ENCODE results near the gene ZBTB48.
"Not testable (repeated sequence)": the region's sequence is repeated elsewhere in the genome, so short reads cannot be mapped to it uniquely, and the experiment has no call there.

The ZBTB48 gene

DNA sequence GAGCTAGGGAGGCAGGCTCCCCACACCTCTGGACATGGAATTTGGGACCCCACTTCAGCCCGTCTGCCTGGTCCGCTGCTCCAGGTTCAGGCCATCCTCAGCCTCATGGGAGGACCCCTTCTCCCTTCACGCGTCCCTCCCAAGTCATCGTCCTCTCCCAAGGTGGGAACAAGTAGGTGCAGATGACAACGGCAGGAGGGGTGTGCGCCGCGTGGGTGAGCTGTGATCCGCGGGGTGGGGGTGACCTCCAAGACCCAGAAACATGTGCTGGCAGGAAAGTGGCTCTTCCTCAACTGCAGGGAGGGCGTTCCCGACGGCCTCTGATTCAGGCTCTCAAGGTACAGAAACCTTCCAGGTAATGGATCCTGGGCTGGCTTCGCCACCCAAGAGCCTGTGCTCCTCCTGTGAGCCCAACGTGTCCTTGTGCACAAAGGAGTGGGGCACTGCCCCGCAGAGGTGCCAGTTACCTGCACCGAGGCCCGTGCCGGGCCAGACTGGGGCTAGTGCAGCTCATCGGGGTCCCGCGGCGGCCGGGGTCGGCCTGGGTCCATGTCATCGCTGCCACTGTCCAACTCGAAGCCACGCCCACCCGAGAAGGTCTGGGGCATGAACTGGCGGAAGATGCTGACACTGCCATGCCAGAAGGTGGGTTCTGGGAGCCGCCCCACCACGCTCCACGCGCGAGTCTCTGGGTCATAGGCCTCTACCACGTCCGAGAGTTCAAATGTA is 13.2 kb downstream of the ZBTB48 start:
- no peak for DNase-seq

DNA sequence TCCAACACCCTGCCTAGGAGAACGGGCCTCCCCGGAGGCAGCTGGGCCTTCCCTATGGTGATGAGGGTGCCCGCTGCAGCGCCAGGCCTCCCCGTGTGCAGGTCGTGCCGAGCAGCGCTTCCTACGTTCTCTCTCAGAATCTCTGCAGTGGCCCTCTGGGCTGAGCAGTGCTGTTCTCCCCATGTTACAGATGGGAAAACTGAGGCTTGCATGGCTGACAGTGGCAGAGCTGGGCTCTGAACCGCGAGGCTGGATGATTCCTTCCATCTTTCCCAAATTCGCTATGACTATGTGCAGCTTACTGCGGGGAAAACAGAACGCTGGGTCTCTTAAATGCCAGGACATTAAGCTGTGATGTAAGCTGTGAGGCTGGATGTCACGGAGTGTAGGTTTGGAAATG is 14.0 kb downstream of the ZBTB48 start:
- no peak for DNase-seq

DNA sequence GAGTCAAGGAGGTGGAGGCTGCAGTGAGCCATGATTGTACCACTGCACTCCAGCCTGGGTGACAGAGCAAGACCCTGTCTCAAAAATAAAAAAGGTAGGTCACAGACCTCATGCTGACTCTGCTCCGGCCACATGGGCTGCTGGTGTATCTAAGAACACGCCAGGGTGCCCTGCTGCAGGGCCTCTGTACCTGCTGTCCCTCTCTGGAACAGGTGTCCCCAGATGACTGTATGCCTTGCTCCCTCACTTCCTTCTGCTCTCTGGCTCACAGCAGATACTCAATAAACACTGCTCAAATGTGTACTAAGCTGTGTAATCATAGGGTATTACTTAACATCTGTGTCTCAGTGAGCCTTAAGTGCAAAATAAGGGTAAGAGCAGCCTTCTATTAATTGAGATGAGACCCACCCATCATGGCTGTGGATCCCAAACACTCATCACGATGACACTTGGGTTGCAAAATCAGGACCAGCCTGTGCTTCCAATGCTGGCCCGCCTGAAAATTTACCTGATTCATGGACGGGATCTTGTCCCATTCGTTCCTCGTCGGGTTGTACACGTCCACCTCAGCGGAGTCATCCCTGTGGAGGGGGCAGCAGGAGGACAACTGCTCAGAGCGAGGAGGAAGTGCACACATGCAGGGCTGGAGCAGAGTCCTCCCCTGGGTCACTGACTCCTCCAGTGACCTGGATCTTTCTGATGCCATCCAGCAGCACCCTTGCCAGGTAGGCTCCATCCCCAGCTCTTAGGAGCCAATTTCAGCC is 15.4 kb downstream of the ZBTB48 start:
- no peak for DNase-seq

DNA sequence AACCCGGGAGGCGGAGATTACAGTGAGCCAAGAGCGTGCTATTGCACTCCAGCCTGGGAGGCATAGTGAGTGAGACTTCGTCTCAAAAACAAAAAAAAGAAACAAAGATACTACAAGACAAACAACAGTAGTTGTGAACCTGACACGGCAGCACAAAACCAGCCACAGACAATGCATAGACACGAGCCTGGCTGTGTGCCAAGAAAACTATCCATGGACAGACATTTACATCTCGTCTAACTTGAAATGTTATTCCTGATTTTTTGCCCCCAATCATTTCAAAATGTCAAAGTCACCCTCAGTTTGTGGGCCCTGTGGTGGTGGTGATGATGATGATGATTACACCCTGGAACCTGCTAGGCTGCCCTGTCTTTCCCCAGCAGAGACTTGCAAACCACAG is 16.6 kb downstream of the ZBTB48 start:
- no peak for DNase-seq

DNA sequence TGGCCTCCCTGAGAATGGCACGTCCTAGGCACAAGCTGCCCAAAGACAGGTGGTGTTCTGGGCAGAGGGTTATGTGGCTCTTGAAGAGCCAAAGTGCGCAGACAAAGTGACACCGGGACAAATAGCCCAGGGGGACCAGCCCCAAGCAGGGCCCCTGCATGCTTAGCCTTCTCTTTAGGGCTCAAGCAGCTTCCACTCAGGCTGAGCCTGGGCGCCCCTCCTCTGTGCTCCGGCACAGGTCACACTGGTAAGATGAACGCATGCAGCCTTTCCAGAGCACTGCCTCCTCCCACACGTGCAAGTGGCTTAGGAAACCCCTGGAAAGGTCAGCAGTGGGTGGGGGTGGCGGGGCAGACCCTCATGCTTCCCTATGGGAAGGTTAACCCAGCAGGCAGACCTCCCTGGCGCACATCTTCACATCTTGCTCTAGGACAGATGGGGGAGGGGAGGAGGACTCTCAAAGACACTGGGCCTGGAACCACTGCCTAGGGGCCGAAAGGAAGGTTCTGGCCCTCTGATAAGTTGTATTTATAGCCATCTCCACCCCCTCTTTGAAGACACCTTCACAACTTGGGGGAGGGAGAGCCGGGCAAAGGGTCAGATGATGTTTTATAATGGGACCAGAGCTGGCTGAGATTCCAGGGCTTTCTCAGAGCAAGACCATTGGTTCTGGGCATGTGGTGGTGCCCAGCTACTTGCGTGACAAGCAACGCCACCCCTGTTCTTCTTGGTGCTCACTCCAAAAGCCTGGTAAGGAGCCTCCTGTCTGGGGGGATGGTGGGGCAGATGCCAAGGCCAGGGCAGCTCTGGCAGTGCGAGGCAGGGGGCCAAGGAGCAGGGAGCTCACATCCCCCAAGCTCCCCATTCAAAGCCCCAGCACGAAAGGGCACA is 17.3 kb downstream of the ZBTB48 start:
- DNase-seq, result no peak

DNA sequence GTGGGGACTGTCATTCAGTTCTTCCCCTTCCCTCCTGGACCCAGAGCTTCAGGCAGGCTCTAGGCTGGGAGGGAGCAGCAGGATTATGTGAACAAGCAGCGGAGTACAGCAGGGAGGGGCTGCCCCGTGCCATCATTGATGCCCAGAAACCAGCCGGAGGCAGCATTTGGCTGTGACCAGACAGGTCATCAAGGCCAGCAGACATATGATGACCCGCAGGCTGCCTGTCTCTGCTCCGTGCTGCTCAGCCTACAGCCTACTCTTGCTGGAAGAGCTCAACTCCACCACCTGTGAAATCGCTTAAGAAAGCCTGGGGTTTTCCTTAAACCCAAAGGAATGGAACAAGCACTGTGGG is 18.0 kb downstream of the ZBTB48 start:
- DNase-seq, result no peak

DNA sequence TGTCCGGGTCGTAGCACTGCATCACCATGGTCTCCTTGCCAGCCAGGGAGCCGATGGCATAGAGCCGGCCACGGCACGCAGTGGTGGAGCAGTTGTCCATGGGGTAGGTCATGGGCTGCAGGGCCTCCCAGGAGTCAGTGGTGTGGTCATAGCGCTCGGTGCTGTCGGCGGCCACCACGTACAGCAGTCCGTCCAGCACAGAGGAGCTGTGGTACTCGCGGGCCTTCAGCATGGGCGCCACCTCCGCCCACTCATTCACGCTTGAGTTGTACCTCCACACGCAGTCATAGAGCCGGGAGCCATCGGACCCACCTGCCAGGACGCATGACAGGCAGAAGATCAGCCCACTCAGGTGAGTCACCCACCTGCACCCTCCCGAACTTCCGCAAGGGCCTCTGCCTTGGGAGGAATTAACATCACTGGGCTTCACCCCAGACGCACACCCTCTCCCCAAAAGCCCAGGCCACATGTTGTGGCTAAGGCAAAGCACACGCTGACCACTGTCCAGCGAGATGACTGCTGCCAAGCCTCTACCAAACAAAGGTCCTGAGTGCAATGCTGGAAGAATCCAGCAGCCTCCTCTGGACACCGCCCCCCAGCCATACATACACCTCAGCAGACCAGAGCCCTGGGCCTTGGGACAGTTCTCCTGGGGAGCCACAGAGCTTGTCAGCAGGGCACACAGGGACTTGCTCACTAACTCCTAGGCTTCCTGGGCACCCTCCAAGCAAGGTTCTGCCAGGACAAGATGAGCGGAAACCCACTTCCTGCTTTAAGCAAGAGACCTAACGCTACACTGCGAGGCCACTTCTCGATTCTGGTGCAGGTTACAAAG is 19.6 kb downstream of the ZBTB48 start:
- peak; percentile 59 for DNase-seq

DNA sequence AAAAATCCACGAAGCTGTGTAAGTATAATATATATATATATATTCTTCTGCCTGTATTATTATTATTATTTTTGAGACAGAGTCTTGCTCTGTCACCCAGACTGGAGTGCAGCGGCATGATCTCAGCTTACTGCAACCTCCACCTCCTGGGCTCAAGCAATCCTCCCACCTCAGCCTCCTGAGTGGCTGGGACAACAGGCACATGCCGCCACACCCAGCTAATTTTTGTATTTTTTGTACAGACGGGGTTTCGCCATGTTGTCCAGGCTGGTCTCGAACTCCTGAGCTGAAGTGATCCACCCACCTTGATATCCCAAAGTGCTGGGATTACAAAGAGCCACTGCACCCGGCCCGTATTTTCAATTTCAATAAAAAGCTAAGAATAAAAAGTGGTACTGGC is 20.2 kb downstream of the ZBTB48 start:
- DNase-seq, result not testable (repeated sequence)

DNA sequence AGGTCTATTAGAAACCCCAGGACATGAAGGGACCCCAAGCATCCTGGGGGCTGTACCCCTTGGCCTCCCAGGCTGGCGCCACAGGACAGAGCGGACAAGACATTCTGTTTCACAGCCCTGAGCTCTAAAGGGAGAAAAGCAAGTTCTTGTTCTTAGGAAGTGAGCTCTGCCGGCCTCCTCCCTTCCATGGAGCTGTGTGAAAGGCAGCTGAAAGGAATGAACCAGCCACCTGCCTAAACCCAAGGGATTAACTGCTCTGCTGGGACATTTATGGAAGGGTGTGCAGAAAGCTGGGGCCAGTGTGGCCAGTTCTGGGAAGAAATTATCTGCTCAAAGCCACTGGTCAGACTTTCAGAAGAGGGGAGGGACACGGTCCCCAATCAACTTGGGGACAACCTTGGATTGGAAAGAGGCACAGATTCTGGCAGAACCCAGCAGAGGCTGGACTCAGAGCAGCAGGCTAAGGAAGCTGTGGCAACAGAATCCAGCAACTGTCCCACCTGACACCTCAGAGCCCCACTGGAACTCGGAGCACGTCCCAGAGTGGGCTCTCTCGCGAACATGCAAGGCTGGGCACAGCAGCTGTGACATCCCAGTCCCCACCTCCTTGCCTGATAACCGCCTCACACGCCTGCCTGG is 20.7 kb downstream of the ZBTB48 start:
- DNase-seq, result no peak

DNA sequence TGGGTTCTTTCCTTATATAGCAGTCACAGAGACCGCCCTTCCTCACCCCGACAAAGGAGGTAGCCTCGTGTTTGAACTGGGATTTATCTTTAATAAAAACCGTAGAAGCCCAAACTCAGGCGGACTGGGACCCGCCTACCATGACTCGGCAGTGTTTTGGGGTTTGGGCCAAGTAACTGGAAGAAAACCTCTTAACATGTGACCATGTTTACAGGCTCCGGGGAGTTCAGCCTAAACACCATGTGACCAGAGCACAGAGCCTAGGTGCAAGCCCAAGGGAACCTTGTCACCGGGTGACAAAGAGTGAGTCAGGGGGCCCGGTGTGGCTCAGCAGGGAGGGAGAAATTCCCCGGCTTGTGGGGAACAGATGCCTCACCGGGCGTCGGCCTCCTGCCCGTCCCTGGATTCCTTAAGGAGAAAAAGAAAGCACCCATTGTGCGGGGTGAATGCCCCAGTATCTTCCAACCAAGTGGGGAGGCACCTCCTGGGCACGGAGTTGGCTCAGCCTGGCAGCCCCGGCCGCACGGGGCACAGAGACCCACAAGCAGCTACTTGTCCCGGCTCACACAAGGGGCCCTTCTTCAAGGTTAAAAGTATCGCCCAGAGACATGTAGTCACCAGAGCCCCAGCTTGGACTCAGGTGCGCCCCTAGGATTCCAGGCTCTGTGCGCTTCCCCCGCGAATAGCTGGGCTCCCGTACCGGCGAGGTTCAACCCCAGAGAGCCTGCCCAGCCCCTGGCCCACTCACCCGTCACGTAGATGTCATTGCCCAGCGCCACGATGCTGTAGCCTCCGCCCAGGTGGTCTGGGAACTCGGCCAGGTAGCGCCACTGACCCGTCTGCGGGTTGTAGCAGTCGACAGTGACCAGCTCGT is 21.5 kb downstream of the ZBTB48 start:
- DNase-seq, result peak; percentile 69

DNA sequence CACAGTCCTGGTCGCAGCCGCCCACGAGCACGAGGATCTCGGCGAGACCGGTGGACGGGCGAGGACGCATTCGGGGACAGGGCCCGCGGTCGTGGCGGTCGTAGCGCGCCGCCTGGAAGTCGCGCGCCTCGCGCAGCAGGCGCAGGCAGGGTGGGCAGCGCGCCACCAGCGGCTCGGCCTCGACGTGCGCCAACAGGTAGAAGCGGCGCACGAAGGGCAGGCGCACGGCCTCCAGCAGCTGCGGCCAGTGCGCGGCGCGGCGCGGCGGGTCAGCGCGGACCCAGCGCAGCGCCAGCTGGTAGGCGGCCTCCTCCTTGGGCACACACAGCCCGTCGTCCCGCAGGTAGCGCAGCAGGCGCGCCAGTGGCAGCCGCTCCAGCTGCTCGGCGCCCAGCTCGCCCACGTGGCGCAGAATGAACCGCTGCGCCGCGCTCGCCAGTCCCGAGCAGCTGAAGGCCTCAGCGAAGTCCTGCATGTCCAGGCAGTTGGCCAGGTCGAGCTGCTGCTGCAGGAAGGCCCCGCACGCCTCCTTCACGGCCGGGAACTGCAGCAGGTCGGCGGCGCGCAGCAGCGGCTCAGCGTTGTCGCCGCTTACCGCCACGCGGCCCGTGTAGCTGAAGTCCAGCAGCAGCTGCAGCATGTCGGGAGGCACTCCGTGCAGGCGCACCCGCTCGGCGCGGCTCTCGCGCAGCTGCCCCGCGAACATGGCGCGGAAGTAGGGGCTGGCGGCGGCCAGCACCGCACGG is 22.3 kb downstream of the ZBTB48 start:
- peak; percentile 20 for DNase-seq

DNA sequence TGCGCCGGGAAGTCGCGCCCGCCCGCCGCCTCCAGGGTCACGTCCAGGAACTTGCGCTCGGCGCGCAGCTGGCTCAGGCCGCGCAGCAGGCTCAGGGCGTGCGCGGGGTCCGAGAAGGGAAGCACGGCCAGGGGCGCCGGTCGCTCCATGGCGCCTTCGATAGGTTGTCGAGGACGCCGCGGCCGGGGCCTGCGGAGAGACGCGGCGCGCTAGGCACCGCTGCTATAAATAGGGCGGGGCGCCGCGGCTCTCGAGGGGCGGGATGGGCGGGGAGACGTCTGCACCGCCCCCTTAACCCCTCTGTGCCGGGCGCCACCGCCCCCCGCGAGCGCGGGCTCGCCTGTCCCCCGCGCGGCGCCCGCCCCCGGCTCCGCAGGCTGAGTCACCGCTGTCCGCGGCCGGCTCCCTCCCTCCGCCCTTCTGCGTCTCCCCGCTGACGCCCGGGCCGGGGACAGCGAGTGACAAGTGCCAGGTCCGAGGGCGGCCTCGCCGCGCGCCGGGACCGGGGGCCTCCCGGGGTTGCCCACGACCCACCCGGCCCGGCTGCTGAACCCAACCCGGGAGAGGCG is 23.0 kb downstream of the ZBTB48 start, which contains the start of gene KLHL21:
KLHL21 (minus strand) TSS at position 201 of the 569 bp plus-strand sequence; CDS start at position 149, 52 bp downstream.
- peak; percentile 76 for DNase-seq

DNA sequence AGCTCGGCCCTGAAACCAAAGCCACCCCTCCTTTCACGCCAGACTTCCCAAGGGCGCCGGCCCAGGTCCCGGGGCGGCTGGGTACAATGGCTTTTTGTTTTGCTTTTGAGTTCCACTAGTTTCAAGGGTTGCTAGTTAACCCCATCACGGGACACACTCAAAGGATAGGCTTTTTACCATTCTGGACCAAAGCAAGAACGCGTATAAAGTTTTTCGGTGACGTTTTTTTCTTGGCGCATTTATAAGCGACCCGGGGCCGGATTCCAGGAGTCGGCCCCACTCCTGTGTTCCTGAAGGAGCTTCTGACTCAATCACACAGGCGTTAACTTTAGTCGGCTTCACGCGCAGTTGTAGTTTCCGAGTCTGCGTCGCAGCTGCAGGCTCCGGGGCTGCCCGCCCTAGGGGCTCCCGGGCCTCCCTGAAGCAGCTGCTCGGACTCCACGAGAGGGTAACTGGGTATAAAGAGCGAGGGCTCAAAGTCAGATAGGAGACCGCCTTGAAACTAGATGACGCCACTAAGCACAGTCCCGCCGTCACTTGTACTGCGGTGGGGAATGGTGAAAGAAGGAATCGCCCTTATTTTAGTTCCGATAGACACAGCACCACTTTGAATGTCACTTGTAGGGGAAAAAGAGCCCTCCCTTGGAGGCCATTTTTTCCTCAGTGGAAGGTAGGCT is 23.6 kb downstream of the ZBTB48 start:
- DNase-seq, result peak; percentile 72

DNA sequence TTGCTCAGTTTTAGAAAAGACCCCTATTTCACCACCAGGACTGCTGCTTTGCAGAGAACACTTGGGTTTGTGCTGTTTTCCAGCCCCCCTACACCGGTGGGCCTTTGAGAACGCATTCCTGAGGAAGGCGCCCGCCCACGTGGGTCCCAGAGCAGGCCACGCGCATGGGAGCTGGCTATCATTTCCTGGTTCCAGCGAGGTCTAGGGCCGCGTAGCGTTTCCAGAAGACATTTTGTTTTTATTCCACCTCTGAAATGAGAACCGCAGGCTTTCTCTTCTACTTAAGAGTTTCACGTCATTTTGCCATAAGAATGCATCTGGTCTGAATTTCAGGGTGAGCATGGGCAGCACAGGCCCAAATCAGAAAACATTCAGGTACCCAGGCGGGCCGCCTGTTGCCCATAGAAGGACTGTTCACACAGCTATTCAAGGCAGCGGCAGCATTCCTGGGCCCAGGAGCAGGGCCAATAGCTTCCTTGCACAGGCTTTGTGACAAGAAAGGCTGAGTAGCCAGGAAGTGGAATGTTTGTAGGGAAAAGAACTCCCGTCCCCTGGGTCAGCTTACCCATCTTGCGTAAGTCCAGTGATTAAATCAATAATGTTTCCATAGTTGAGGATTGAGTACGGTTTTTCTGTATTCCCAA is 24.2 kb downstream of the ZBTB48 start:
- no peak for DNase-seq

DNA sequence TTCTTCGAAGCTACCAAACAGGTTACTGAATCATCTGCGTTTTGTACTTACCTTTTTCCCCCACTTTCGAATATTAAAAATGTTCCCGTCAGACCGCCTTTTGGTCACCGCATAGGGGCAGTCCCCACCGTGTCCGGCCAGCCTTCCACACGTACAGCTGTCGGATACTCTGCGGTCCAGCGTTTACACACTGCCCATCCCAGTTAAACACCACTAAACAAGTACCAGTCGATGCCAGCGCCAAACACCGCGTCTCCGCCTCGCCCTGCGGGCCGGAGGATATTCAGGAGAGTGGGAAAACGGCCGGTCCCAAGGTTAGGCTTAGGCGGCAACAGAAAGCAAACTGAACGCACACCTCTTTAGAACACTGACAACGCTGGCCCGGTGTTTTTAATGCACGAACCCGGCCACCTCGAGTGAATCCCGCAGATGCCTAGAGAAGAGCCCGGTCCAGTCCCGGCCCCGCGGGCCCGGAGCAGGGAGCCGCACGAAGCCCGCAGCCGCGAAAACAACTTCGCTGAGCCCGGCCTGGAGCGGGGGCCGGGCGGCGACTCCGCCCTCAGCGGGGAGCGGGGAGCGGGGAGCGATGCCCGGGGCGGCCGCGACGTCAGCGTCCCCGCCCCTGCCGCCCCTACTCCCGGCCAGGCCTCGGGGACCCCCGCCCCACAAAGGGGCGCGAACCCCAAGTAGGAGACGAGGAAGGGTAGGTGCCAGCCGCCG is 33.0 kb downstream of the ZBTB48 start:
- no peak for DNase-seq

DNA sequence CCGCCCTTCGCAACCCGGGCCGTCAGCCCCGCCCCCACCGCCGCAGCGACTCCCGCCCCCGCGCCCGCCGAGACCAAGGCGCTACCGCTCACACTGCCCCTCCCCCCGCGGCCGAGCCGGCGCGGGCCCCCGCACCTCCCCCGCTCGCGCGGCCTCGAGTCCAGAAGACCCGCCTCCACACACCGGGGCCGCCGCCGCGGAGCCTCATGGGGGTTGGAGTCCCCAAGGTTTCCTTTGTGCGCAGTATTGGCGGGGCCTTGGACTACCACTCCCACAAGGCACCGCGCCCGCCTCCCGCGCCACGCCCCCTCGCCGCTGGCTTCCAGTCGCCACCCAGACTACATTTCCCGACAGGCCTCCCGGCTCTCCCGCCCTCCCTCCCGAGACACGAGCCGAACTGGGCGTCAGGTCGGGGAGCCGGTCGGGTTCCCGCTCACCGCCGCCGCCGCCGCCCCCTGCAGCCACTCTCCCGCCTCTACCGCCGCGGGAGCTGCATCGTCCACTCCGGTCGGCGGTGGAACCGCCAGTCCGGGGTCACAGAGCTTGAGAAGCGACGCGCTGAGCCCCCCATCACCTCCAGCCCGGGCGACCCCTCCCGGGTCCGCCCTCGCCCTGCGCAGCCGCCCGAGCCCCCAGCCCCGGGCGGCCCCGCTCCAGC is 33.7 kb downstream of the ZBTB48 start, which contains the start of gene PHF13:
PHF13 (plus strand) TSS at position 371 of the 658 bp plus-strand sequence. CDS start 336 bp downstream, outside the sequence.
- DNase-seq, result peak; percentile 99

All from central memory CD4-positive, alpha-beta T cell (primary cell).